ENCODE data around the gene VRK1.

- TF ChIP-seq POLR2A (IDR thresholded peaks at IDR 0.05) = no peak
- no peak for TF ChIP-seq CTCF (IDR thresholded peaks at IDR 0.05)
- TF ChIP-seq POLR2AphosphoS5 (IDR thresholded peaks at IDR 0.05) = no peak
- no peak for TF ChIP-seq EP300 (IDR thresholded peaks at IDR 0.05)
These were observed 9.7 kb downstream of the VRK1 start for GRCh38 chr14:96806836-96807235.
